HEK293 (cell line): Measurements from ENCODE around the gene HTR6.

Experiments
- CTCF ChIA-PET: fragments of 350-600 bp; formaldehyde crosslinking; extraction: SDS; loops from one replicate; lab custom pipeline; 2021; ENCODE audit warnings: antibody characterized with exemption; lab: Yijun Ruan, JAX
- POLR2A ChIA-PET: fragments of 300-600 bp; formaldehyde crosslinking; extraction: SDS; loops from one replicate; lab custom pipeline; 2020; ENCODE audit warnings: antibody characterized with exemption, inconsistent platforms; lab: Yijun Ruan, JAX
- H3K27ac ChIP-seq: fragments of 200-500 bp; sonication (Bioruptor generic); 2 replicates; pipeline ENCODE4 v1.5.1; 2014; ENCODE audit warnings: low read depth, low read length, control low read depth, inconsistent platforms; ENCODE audit errors: extremely low read depth
- H3K36me3 ChIP-seq, 2 experiments: fragments of 200-500 bp in 1 of 2; sonication (Bioruptor generic) in 1 of 2; 1 replicate in 1 of 2; 2 replicates in 1 of 2; pipeline ENCODE4 v1.5.1; 2014 to 2017; ENCODE audit warnings: inconsistent platforms in 2 of 2, low read length in 2 of 2; ENCODE audit not compliant: control insufficient read depth in 2 of 2, insufficient read depth in 1 of 2
- H3K4me1 ChIP-seq: fragments of 200-500 bp; sonication (Bioruptor generic); 2 replicates; pipeline ENCODE4 v1.5.1; 2014; ENCODE audit warnings: mild to moderate bottlenecking, low read length, inconsistent platforms; ENCODE audit not compliant: control insufficient read depth, insufficient read depth
- H3K4me3 ChIP-seq: 2 replicates; pipeline ENCODE4 v1.5.1; 2011; ENCODE audit warnings: low read depth, mild to moderate bottlenecking, control low read depth, low read length, moderate library complexity
- H3K9me3 ChIP-seq: fragments of 200-500 bp; sonication (Bioruptor generic); 2 replicates; pipeline ENCODE4 v1.5.1; 2014; ENCODE audit warnings: low read depth, low read length, inconsistent platforms; ENCODE audit not compliant: control insufficient read depth, insufficient read depth
- AEBP2 ChIP-seq: fragments of 450-650 bp; formaldehyde crosslinking; IDR thresholded peaks from 2 replicates; pipeline ENCODE4 v1.5.1; 2016; ENCODE audit warnings: missing biosample characterization, missing genetic modification characterization, borderline replicate concordance
- GLIS2 ChIP-seq: fragments of 450-650 bp; formaldehyde crosslinking; IDR thresholded peaks from 2 replicates; pipeline ENCODE4 v1.5.1; 2016; ENCODE audit warnings: missing biosample characterization, missing genetic modification characterization
- KLF1 ChIP-seq: fragments of 450-650 bp; formaldehyde crosslinking; IDR thresholded peaks from 2 replicates; pipeline ENCODE4 v1.5.1; 2016; ENCODE audit warnings: missing biosample characterization, missing genetic modification characterization
- PATZ1 ChIP-seq: fragments of 450-650 bp; formaldehyde crosslinking; IDR thresholded peaks from 2 replicates; pipeline ENCODE4 v1.5.1; 2016; ENCODE audit warnings: missing biosample characterization, missing genetic modification characterization
- SALL2 ChIP-seq: fragments of 450-650 bp; formaldehyde crosslinking; IDR thresholded peaks from 2 replicates; pipeline ENCODE4 v1.5.0; 2017; ENCODE audit warnings: missing biosample characterization, mild to moderate bottlenecking, missing genetic modification characterization, borderline replicate concordance
- SCRT1 ChIP-seq: fragments of 450-650 bp; formaldehyde crosslinking; IDR thresholded peaks from 2 replicates; pipeline ENCODE4 v1.5.1; 2016; ENCODE audit warnings: missing biosample characterization, missing genetic modification characterization, borderline replicate concordance
- TRIM28 ChIP-seq: IDR thresholded peaks from 2 replicates; pipeline ENCODE4 v1.6.1; 2011; ENCODE audit warnings: low read length, control low read depth, borderline replicate concordance
- ZBTB20 ChIP-seq: fragments of 450-650 bp; formaldehyde crosslinking; IDR thresholded peaks from 2 replicates; pipeline ENCODE4 v1.5.1; 2016; ENCODE audit warnings: missing biosample characterization, missing genetic modification characterization
- ZBTB8A ChIP-seq: fragments of 450-650 bp; formaldehyde crosslinking; IDR thresholded peaks from 2 replicates; pipeline ENCODE4 v1.5.1; 2016; ENCODE audit warnings: missing biosample characterization, missing genetic modification characterization
- ZFHX2 ChIP-seq: fragments of 450-650 bp; formaldehyde crosslinking; conservative IDR thresholded peaks from 2 replicates; pipeline ENCODE4 v1.5.1; 2016; ENCODE audit warnings: missing biosample characterization, missing genetic modification characterization
- ZIC2 ChIP-seq: fragments of 450-650 bp; formaldehyde crosslinking; IDR thresholded peaks from 2 replicates; pipeline ENCODE4 v1.5.1; 2016; ENCODE audit warnings: missing biosample characterization, missing genetic modification characterization
- ZNF140 ChIP-seq: fragments of 450-650 bp; formaldehyde crosslinking; IDR thresholded peaks from 2 replicates; pipeline ENCODE4 v1.5.1; 2016; ENCODE audit warnings: missing biosample characterization, missing genetic modification characterization
- ZNF155 ChIP-seq: fragments of 450-650 bp; formaldehyde crosslinking; IDR thresholded peaks from 2 replicates; pipeline ENCODE4 v1.5.1; 2016; ENCODE audit warnings: missing biosample characterization, missing genetic modification characterization
- ZNF16 ChIP-seq: fragments of 450-650 bp; formaldehyde crosslinking; IDR thresholded peaks from 2 replicates; pipeline ENCODE4 v1.5.1; 2016; ENCODE audit warnings: low read depth, missing biosample characterization, missing genetic modification characterization
- ZNF169 ChIP-seq: fragments of 450-650 bp; formaldehyde crosslinking; IDR thresholded peaks from 2 replicates; pipeline ENCODE4 v1.5.1; 2016; ENCODE audit warnings: missing biosample characterization, missing genetic modification characterization
- ZNF26 ChIP-seq: fragments of 450-650 bp; formaldehyde crosslinking; IDR thresholded peaks from 2 replicates; pipeline ENCODE4 v1.5.1; 2016; ENCODE audit warnings: missing biosample characterization, missing genetic modification characterization
- ZNF335 ChIP-seq: fragments of 450-650 bp; formaldehyde crosslinking; conservative IDR thresholded peaks from 2 replicates; pipeline ENCODE4 v1.5.1; 2016; ENCODE audit warnings: missing biosample characterization, missing genetic modification characterization
- ZNF473 ChIP-seq: fragments of 450-650 bp; formaldehyde crosslinking; IDR thresholded peaks from 2 replicates; pipeline ENCODE4 v1.5.1; 2017; ENCODE audit warnings: missing biosample characterization, missing genetic modification characterization
- ZNF548 ChIP-seq: fragments of 450-650 bp; formaldehyde crosslinking; IDR thresholded peaks from 2 replicates; pipeline ENCODE4 v1.5.1; 2016; ENCODE audit warnings: missing biosample characterization, missing genetic modification characterization
- ZNF596 ChIP-seq: fragments of 450-650 bp; IDR thresholded peaks from 2 replicates; pipeline ENCODE4 v1.5.0; 2018; ENCODE audit warnings: missing biosample characterization, mild to moderate bottlenecking, missing genetic modification characterization, moderate library complexity
- ZNF600 ChIP-seq: fragments of 450-650 bp; formaldehyde crosslinking; IDR thresholded peaks from 2 replicates; pipeline ENCODE4 v1.5.1; 2016; ENCODE audit warnings: missing biosample characterization, missing genetic modification characterization
- ZNF639 ChIP-seq: fragments of 450-650 bp; formaldehyde crosslinking; IDR thresholded peaks from 2 replicates; pipeline ENCODE4 v1.5.1; 2016; ENCODE audit warnings: missing biosample characterization, missing genetic modification characterization
- ZNF707 ChIP-seq: fragments of 450-650 bp; formaldehyde crosslinking; IDR thresholded peaks from 2 replicates; pipeline ENCODE4 v1.5.1; 2016; ENCODE audit warnings: missing biosample characterization, missing genetic modification characterization
- ZNF776 ChIP-seq: fragments of 450-650 bp; formaldehyde crosslinking; IDR thresholded peaks from 2 replicates; pipeline ENCODE4 v1.5.0; 2017; ENCODE audit warnings: missing biosample characterization, missing genetic modification characterization, borderline replicate concordance
- ZNF843 ChIP-seq: fragments of 450-650 bp; formaldehyde crosslinking; IDR thresholded peaks from 2 replicates; pipeline ENCODE4 v1.5.1; 2016; ENCODE audit warnings: missing biosample characterization, missing genetic modification characterization
- ZSCAN23 ChIP-seq: fragments of 450-650 bp; formaldehyde crosslinking; IDR thresholded peaks from 2 replicates; pipeline ENCODE4 v1.5.1; 2016; ENCODE audit warnings: missing biosample characterization, missing genetic modification characterization

HTR6 gene

GRCh38 chr1:19643121-19643520 is 21.6 kb upstream of the HTR6 start (continued):
- TF ChIP-seq TRIM28 (no peak), ZNF639 (tag by site-specific recombination) (no peak), ZNF596 (tag by site-specific recombination) (no peak), ZNF169 (tag by site-specific recombination) (no peak), ZNF140 (tag by site-specific recombination) (no peak), ZNF155 (tag by site-specific recombination) (no peak), ZFHX2 (tag by site-specific recombination) (no peak), ZNF843 (tag by site-specific recombination) (no peak), ZNF776 (tag by site-specific recombination) (no peak), ZNF16 (no peak), ZNF548 (tag by site-specific recombination) (peak; percentile 49; the same call in 1 of the 2 replicates), KLF1 (tag by site-specific recombination) (peak; percentile 50), ZIC2 (tag by site-specific recombination) (peak; percentile 56; the same call in 1 of the 2 replicates), ZNF473 (no peak), ZNF707 (tag by site-specific recombination) (no peak), SALL2 (tag by site-specific recombination) (no peak), GLIS2 (0 out of 2 replicates have a peak, but pooled peaks have one; percentile 34)

GRCh38 chr1:19643602-19644394 is 20.9 kb upstream of the HTR6 start, which contains the start of gene NBL1:
TSS of gene NBL1 (plus strand) at chr1:19644311. CDS start at chr1:19655031, 10,720 bp downstream.
- no peaks in the 10 kb centered on the region for H3K9me3 ChIP-seq
- ChIA-PET CTCF (interaction anchor here (0.6 kb wide), 1 partner anchor 130 kb away, joined by 3 read pairs; no protein-coding TSS in a partner anchor), POLR2A (no interaction called here)
- no peaks in the 10 kb centered on the region for H3K36me3 ChIP-seq
- H3K4me3 ChIP-seq: peak within 1 kb of the TSS; percentile 60
- peaks cover 3% of the 10 kb centered on the region; the same call in 1 of the 2 replicates for H3K4me1 ChIP-seq
- peak within 1 kb of the TSS; percentile 62; the same call in 1 of the 2 replicates for H3K27ac ChIP-seq
- TF ChIP-seq ZSCAN23 (tag by site-specific recombination) (no peak), PATZ1 (tag by site-specific recombination) (0 out of 2 replicates have a peak, but pooled peaks have one; percentile 13), ZNF600 (tag by site-specific recombination) (peak; percentile 78), ZNF26 (tag by site-specific recombination) (no peak), ZBTB20 (peak; percentile 25; the same call in 1 of the 2 replicates), SCRT1 (tag by site-specific recombination) (no peak), ZBTB8A (tag by site-specific recombination) (peak; percentile 83), ZNF335 (tag by site-specific recombination) (peak; percentile 46; the same call in 1 of the 2 replicates), AEBP2 (tag by site-specific recombination) (no peak)
- TF ChIP-seq, all 188 proteins: peak for 5
